GM19238 (cell line): ENCODE data around the gene CSGALNACT2.

ENCODE experiments used
- DNase-seq: peaks from one replicate; pipeline ENCODE4 v3.0.0; 2011; ENCODE audit warnings: low spot score; ENCODE audit not compliant: insufficient read length

The CSGALNACT2 gene

GRCh38 chr10:43200538-43201390 lies 62.5 kb downstream of the CSGALNACT2 start:
- no peak for DNase-seq

GRCh38 chr10:43201545-43202131 lies 63.4 kb downstream of the CSGALNACT2 start:
- DNase-seq, result no peak

GRCh38 chr10:43202224-43202656 lies 64.0 kb downstream of the CSGALNACT2 start:
- DNase-seq, result peak; percentile 61

GRCh38 chr10:43202657-43203447 lies 64.6 kb downstream of the CSGALNACT2 start:
- no peak for DNase-seq

- DNase-seq, result no peak
Observed at GRCh38 chr10:43203448-43204041, 65.3 kb downstream of the CSGALNACT2 start.

GRCh38 chr10:43204042-43204942 lies 66.0 kb downstream of the CSGALNACT2 start:
- DNase-seq, result no peak

GRCh38 chr10:43204943-43205671 lies 66.9 kb downstream of the CSGALNACT2 start:
- peak; percentile 61 for DNase-seq

- DNase-seq, result no peak
Observed at GRCh38 chr10:43205681-43206390, 67.6 kb downstream of the CSGALNACT2 start.

- DNase-seq, result no peak
Observed at GRCh38 chr10:43206391-43207235, 68.4 kb downstream of the CSGALNACT2 start.

GRCh38 chr10:43208147-43209073 lies 70.2 kb downstream of the CSGALNACT2 start:
- DNase-seq, result no peak

- DNase-seq, result no peak
Observed at GRCh38 chr10:43209074-43209455, 70.8 kb downstream of the CSGALNACT2 start.

- no peak for DNase-seq
Observed at GRCh38 chr10:43209651-43210141, 71.5 kb downstream of the CSGALNACT2 start.

- DNase-seq, result no peak
Observed at GRCh38 chr10:43210556-43210955, 72.3 kb downstream of the CSGALNACT2 start.

- no peak for DNase-seq
Observed at GRCh38 chr10:43211030-43211429, 72.8 kb downstream of the CSGALNACT2 start.

- no peak for DNase-seq
Observed at GRCh38 chr10:43211431-43212042, 73.3 kb downstream of the CSGALNACT2 start.

GRCh38 chr10:43212043-43212721 lies 73.9 kb downstream of the CSGALNACT2 start:
- DNase-seq, result no peak
